GM18519 (cell line): ENCODE measurements around the gene ZNF674.
"Not testable (repeated sequence)": the region's sequence is repeated elsewhere in the genome, so short reads cannot be mapped to it uniquely, and the experiment has no call there.

ENCODE experiments used
- ATAC-seq: cut with Tn5 transposase; IDR thresholded peaks from one replicate; pipeline ENCODE4 v1.9.1; 2021; ENCODE audit warnings: mild to moderate bottlenecking, moderate library complexity; ENCODE audit not compliant: unreplicated experiment, low FRiP score

ZNF674 gene

GRCh38 chrX:46571423-46572339, 26.5 kb upstream of the ZNF674 start:
- ATAC-seq = no peak

- ATAC-seq = no peak
These were observed 24.4 kb upstream of the ZNF674 start for GRCh38 chrX:46569621-46570020.

- no peak for ATAC-seq
These were observed 22.2 kb upstream of the ZNF674 start for GRCh38 chrX:46567388-46567787.

GRCh38 chrX:46561824-46562657, 16.8 kb upstream of the ZNF674 start:
- ATAC-seq = peak; percentile 96

GRCh38 chrX:46559062-46559461, 13.8 kb upstream of the ZNF674 start:
- ATAC-seq = no peak

GRCh38 chrX:46554942-46555341, 9.7 kb upstream of the ZNF674 start:
- no peak for ATAC-seq

- ATAC-seq = no peak
These were observed 8.7 kb upstream of the ZNF674 start for GRCh38 chrX:46553935-46554334.

- ATAC-seq = no peak
These were observed 6.4 kb upstream of the ZNF674 start for GRCh38 chrX:46551494-46552128.

- no peak for ATAC-seq
These were observed 4.7 kb upstream of the ZNF674 start for GRCh38 chrX:46549914-46550313.

GRCh38 chrX:46547857-46548256, 2.6 kb upstream of the ZNF674 start:
- ATAC-seq = no peak

- not testable (repeated sequence) for ATAC-seq
These were observed 694 bp downstream of the ZNF674 start for GRCh38 chrX:46544527-46544926.

- no peak for ATAC-seq
These were observed 1.8 kb downstream of the ZNF674 start for GRCh38 chrX:46543441-46543840.

GRCh38 chrX:46531442-46531841, 13.8 kb downstream of the ZNF674 start:
- no peak for ATAC-seq

- not testable (repeated sequence) for ATAC-seq
These were observed 14.8 kb downstream of the ZNF674 start for GRCh38 chrX:46530404-46530908.

GRCh38 chrX:46529740-46530403, 15.3 kb downstream of the ZNF674 start:
- not testable (repeated sequence) for ATAC-seq

GRCh38 chrX:46528640-46529039, 16.6 kb downstream of the ZNF674 start:
- ATAC-seq = not testable (repeated sequence)

GRCh38 chrX:46506076-46506475, 39.1 kb downstream of the ZNF674 start:
- ATAC-seq = no peak

- no peak for ATAC-seq
These were observed 42.4 kb downstream of the ZNF674 start for GRCh38 chrX:46502848-46503247.

- ATAC-seq = no peak
These were observed 45.2 kb downstream of the ZNF674 start for GRCh38 chrX:46500054-46500453.

- ATAC-seq = no peak
These were observed 56.5 kb downstream of the ZNF674 start for GRCh38 chrX:46488712-46489111.
